MG63 (cell line): ENCODE measurements around the gene CCDC102A. TPM values are rescaled to one million over a fixed set of nuclear protein-coding genes. Genes with fewer than 3 reads are reported as not detected.
A peak's percentile ranks its signal among the peaks of the same experiment; 100 is the strongest.

Experiments
- DNase-seq: peaks from one replicate; pipeline ENCODE4 v3.0.0-alpha.2; 2020
- H3K27me3 ChIP-seq: fragments of 250-450 bp; sonication (Bioruptor Pico); 2 replicates; pipeline ENCODE4 v1.5.1; 2020; ENCODE audit warnings: mild to moderate bottlenecking, moderate library complexity
- H3K36me3 ChIP-seq: fragments of 250-450 bp; sonication (Bioruptor Pico); 2 replicates; pipeline ENCODE4 v1.5.1; 2020; ENCODE audit warnings: mild to moderate bottlenecking, moderate library complexity
- H3K4me3 ChIP-seq: fragments of 250-450 bp; sonication (Bioruptor Pico); 2 replicates; pipeline ENCODE4 v1.5.1; 2020; ENCODE audit warnings: mild to moderate bottlenecking, moderate library complexity
- H3K9me3 ChIP-seq: fragments of 250-450 bp; sonication (Bioruptor Pico); 2 replicates; pipeline ENCODE4 v1.5.1; 2020; ENCODE audit warnings: mild to moderate bottlenecking, moderate library complexity
- total RNA-seq: library from RNA; depleted of rRNA; stranded (reverse); fragments of >200 nt; shearing (Covaris generic); gene quantifications from 2 replicates; pipeline ENCODE4 v1.2.3, GENCODE V29; 2014; ENCODE audit warnings: low replicate concordance

Gene CCDC102A
- total RNA-seq, 1 experiment from 2014 or later: 33.1 TPM

DNA sequence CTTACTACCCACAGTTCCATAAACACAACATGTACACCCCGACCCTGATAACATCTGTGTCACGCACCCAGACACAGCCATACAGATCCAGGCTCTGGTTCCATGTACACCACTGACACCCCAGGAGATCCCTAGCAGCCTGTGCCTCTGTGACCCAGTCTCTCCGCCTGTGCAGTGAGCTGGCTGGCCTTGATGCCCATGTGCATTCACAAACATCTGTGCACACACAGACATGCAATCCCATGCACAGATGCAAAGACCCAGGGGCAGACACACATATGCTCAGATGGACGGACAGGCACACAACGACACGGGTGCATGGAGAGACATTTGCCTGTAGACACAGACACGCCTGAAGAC, 4.1 kb downstream of the CCDC102A start:
- Histone ChIP-seq H3K9me3 (no peaks in the 10 kb centered on the region), H3K27me3 (no peaks in the 10 kb centered on the region), H3K4me3 (no peak overlapping the region), H3K36me3 (no peaks in the 10 kb centered on the region)
- no peak for DNase-seq

DNA sequence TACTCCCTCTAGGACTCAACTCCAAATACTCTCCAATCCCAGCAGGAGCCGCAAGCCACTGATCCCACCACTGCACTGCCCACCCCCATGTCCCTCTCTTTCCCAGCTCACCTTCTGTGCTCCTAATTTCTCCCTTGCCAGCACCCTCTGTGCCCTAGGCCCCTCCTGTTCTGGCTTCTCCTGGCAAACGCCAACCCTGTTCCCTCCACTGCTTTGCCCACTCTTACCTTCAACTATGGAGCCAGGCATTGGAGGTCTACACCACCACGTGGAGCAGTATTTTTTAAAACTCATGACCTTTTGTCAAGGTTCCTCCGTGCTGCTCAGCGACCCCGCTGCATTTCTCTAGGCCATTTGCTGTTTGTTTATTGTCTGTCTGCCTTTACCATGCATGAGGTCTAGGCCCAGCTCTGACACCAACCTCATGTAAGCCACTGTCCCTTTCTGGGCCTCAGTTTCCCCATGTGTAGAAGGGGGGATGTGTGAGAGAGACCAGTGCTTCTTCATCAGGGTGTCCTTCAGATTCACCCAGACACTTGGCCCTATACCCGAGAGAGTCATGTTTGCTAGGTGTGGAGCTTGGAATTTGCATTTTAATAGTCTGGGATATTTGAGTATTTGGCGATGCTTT, 4.6 kb downstream of the CCDC102A start:
- Histone ChIP-seq H3K9me3 (no peaks in the 10 kb centered on the region), H3K4me3 (no peak overlapping the region), H3K27me3 (no peaks in the 10 kb centered on the region), H3K36me3 (no peaks in the 10 kb centered on the region)
- no peak for DNase-seq

- DNase-seq: no peak
- H3K36me3 ChIP-seq: no peaks in the 10 kb centered on the region
- no peaks in the 10 kb centered on the region for H3K27me3 ChIP-seq
- no peaks in the 10 kb centered on the region for H3K9me3 ChIP-seq
- no peak overlapping the region for H3K4me3 ChIP-seq
Measured at GRCh38 chr16:57531253-57531575, 5.2 kb downstream of the CCDC102A start.

- no peak for DNase-seq
- H3K4me3 ChIP-seq: no peak overlapping the region
Measured at GRCh38 chr16:57530522-57531252, 5.7 kb downstream of the CCDC102A start.

GRCh38 chr16:57530104-57530521, 6.3 kb downstream of the CCDC102A start:
- Histone ChIP-seq H3K36me3 (no peaks in the 10 kb centered on the region), H3K27me3 (no peaks in the 10 kb centered on the region), H3K4me3 (no peak overlapping the region), H3K9me3 (no peaks in the 10 kb centered on the region)
- DNase-seq: peak; percentile 62

More at GRCh38 chr16:57530522-57531252, 5.7 kb downstream of the CCDC102A start:
- Histone ChIP-seq H3K36me3 (no peaks in the 10 kb centered on the region), H3K27me3 (no peaks in the 10 kb centered on the region), H3K9me3 (no peaks in the 10 kb centered on the region)

- no peak for DNase-seq
- H3K4me3 ChIP-seq: no peak overlapping the region
- no peaks in the 10 kb centered on the region for H3K9me3 ChIP-seq
- H3K27me3 ChIP-seq: no peaks in the 10 kb centered on the region
- H3K36me3 ChIP-seq: no peaks in the 10 kb centered on the region
Measured at GRCh38 chr16:57529391-57530103, 6.8 kb downstream of the CCDC102A start.

- H3K27me3 ChIP-seq: no peaks in the 10 kb centered on the region
- no peaks in the 10 kb centered on the region for H3K9me3 ChIP-seq
- DNase-seq: no peak
- H3K4me3 ChIP-seq: no peak overlapping the region
- no peaks in the 10 kb centered on the region for H3K36me3 ChIP-seq
Measured at GRCh38 chr16:57528499-57529390, 7.6 kb downstream of the CCDC102A start.

GRCh38 chr16:57527610-57528360, 8.6 kb downstream of the CCDC102A start:
- no peak for DNase-seq
- no peaks in the 10 kb centered on the region for H3K27me3 ChIP-seq
- no peaks in the 10 kb centered on the region for H3K36me3 ChIP-seq
- no peak overlapping the region for H3K4me3 ChIP-seq
- H3K9me3 ChIP-seq: no peaks in the 10 kb centered on the region

GRCh38 chr16:57527027-57527426, 9.3 kb downstream of the CCDC102A start:
- DNase-seq: no peak
- H3K27me3 ChIP-seq: no peaks in the 10 kb centered on the region
- H3K36me3 ChIP-seq: no peaks in the 10 kb centered on the region
- no peaks in the 10 kb centered on the region for H3K9me3 ChIP-seq
- no peak overlapping the region for H3K4me3 ChIP-seq

- no peak for DNase-seq
- Histone ChIP-seq H3K9me3 (no peaks in the 10 kb centered on the region), H3K4me3 (no peak overlapping the region), H3K27me3 (no peaks in the 10 kb centered on the region), H3K36me3 (no peaks in the 10 kb centered on the region)
Measured at GRCh38 chr16:57526498-57526897, 9.9 kb downstream of the CCDC102A start.

DNA sequence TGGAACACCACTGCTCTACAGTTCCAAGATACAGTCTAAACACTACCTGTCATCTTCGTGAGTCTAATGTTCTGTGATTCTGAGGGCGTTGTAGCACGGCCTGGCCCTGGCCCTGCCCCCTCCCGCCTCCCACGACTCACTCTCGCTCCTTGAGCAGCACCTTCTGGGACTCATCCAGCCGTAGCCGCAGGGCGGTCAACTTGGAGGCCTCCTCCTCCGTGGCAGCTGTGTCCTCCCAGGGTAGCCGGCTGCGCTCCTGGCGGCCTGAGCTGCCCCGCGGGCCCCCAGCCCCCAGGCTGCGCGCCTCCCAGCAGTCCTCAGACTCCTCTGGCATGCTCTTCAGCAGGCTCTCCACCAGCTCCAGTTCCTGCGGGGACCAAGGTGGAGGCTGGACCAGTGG, 10.6 kb downstream of the CCDC102A start:
- DNase-seq: no peak
- no peak overlapping the region for H3K4me3 ChIP-seq
- no peaks in the 10 kb centered on the region for H3K36me3 ChIP-seq
- H3K27me3 ChIP-seq: no peaks in the 10 kb centered on the region
- H3K9me3 ChIP-seq: no peaks in the 10 kb centered on the region

GRCh38 chr16:57522960-57523359, 13.4 kb downstream of the CCDC102A start:
- Histone ChIP-seq H3K9me3 (no peaks in the 10 kb centered on the region), H3K27me3 (no peaks in the 10 kb centered on the region), H3K4me3 (no peak overlapping the region), H3K36me3 (peaks cover 4% of the 10 kb centered on the region)
- no peak for DNase-seq

GRCh38 chr16:57519796-57520360, 16.5 kb downstream of the CCDC102A start:
- Histone ChIP-seq H3K9me3 (no peaks in the 10 kb centered on the region), H3K4me3 (no peak overlapping the region), H3K36me3 (peaks cover 7% of the 10 kb centered on the region), H3K27me3 (no peaks in the 10 kb centered on the region)
- DNase-seq: peak; percentile 71

GRCh38 chr16:57518922-57519321, 17.4 kb downstream of the CCDC102A start:
- H3K27me3 ChIP-seq: no peaks in the 10 kb centered on the region
- peaks cover 7% of the 10 kb centered on the region for H3K36me3 ChIP-seq
- DNase-seq: no peak
- H3K9me3 ChIP-seq: no peaks in the 10 kb centered on the region
- no peak overlapping the region for H3K4me3 ChIP-seq

GRCh38 chr16:57518520-57518919, 17.9 kb downstream of the CCDC102A start:
- peaks cover 7% of the 10 kb centered on the region for H3K36me3 ChIP-seq
- no peaks in the 10 kb centered on the region for H3K9me3 ChIP-seq
- DNase-seq: no peak
- H3K4me3 ChIP-seq: no peak overlapping the region
- H3K27me3 ChIP-seq: no peaks in the 10 kb centered on the region
